ENCODE data around the gene NCR3LG1. TPM values are rescaled to one million over a fixed set of nuclear protein-coding genes. Genes with fewer than 3 reads are reported as not detected.

NCR3LG1 gene, protein sequence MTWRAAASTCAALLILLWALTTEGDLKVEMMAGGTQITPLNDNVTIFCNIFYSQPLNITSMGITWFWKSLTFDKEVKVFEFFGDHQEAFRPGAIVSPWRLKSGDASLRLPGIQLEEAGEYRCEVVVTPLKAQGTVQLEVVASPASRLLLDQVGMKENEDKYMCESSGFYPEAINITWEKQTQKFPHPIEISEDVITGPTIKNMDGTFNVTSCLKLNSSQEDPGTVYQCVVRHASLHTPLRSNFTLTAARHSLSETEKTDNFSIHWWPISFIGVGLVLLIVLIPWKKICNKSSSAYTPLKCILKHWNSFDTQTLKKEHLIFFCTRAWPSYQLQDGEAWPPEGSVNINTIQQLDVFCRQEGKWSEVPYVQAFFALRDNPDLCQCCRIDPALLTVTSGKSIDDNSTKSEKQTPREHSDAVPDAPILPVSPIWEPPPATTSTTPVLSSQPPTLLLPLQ
- total RNA-seq, result under 1 TPM; 0.69 to 0.82 TPM

DNA sequence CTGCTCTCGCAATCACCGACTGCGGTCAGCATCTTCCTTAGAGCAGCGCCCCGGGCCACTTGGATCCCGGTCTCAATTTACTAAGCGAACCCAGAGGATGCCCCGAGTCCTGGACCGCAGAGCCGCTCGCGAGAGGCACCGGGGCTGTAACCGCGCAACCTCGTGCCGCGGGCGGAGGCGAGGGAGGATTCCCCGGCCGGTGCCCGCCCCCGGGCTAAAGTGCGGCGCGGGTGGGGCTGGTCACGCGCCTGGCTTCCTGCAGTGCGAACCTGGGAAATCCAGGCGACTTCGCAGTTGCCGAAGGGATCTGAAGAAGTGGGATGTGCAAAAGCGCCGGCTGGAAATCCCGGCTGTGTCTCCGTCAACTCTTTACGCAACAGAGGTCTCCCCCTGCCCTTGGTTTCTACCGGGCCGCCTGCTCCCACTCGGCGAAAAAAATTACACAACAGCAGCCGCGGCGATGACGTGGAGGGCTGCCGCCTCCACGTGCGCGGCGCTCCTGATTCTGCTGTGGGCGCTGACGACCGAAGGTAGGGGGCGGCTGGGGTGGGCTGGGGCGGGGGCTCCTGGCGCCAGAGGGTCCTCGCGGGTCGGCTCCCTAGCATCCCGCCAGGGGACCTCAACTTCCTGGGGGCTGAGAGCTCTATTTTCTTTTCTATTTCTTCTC lies at the start of gene NCR3LG1:
NCR3LG1 (plus strand) TSS at position 291 of the 667 bp plus-strand sequence; CDS start at position 461, 170 bp downstream.
- H3K4me3 Mint-ChIP-seq, result peak within 1 kb of the TSS; percentile 79
- H3K27ac Mint-ChIP-seq, result peak within 1 kb of the TSS; percentile 25
- ChIA-PET CTCF (interaction anchor here (2.1 to 2.5 kb wide), 2 partner anchors 7 to 122 kb away, joined by 5 to 15 read pairs; no protein-coding TSS in a partner anchor), POLR2A (interaction anchor here (0.6 kb wide), 1 partner anchor 76 kb away, joined by 4 read pairs; no protein-coding TSS in a partner anchor)
- intact Hi-C loops (cut with micrococcal nuclease), result loop anchor here (1.0 to 10.0 kb wide), 5 partner anchors 53 to 663 kb away; partner anchors contain the start of genes C11orf58 and SERGEF
- DNase-seq, result peak; percentile 66
- H3K27me3 Mint-ChIP-seq, result peaks cover 16% of the 10 kb centered on the region
- peaks cover 33% of the 10 kb centered on the region for H3K4me1 Mint-ChIP-seq (ENCODE audit: low read depth)
- H3K9me3 Mint-ChIP-seq, result no peaks in the 10 kb centered on the region
- no peaks in the 10 kb centered on the region for H3K36me3 Mint-ChIP-seq

DNA sequence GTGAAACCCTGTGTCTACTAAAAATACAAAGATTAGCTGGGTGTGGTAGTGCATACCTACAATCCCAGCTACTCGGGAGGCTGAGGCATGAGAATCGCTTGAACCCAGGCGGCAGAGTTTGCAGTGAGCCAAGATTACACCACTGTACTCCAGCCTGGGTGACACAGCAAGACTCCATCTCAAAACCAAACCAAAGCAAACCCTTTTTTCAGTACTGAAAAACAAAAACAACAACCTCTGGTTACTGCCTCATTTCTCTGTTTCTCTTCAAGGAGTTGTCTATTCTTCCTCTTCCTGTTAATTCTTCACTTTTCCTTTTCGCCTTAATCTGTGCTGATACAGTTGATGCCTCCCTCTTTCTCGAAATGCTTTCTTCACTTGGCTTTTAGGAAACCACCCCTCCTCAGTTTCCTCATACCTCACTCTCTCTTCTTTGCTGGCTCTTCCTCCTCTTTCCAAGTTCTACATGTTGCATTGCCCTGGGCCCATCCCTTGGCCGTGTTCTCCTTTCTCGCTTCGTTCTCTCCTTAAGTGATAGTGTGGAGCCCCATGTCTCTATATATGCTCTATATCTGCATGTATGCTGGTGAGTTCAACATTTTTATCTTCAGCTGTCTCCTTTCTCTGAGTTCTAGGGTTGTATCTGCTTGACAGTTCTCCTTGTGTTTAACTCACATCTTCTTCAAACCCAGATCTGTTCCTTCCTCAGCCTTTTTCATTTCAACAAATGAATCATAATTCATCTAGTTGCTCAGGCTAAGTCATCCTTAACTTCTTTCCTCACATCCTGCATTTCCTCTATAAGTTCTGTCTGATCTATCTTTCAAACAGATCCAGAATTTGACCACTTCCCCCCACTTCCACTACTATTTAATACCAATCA lies 38.0 kb upstream of the NCR3LG1 start:
- H3K4me3 Mint-ChIP-seq, result no peak overlapping the region
- ChIA-PET CTCF (no interaction called here), POLR2A (no interaction called here)
- intact Hi-C loops (cut with micrococcal nuclease), result loop anchor here (2.0 kb wide), 1 partner anchor 17 kb away; no protein-coding TSS in a partner anchor
- no peaks in the 10 kb centered on the region for H3K27me3 Mint-ChIP-seq
- H3K4me1 Mint-ChIP-seq (ENCODE audit: low read depth), result no peaks in the 10 kb centered on the region
- H3K36me3 Mint-ChIP-seq, result peaks cover 19% of the 10 kb centered on the region
- H3K9me3 Mint-ChIP-seq, result no peaks in the 10 kb centered on the region
- no peak overlapping the region for H3K27ac Mint-ChIP-seq
- DNase-seq, result no peak

DNA sequence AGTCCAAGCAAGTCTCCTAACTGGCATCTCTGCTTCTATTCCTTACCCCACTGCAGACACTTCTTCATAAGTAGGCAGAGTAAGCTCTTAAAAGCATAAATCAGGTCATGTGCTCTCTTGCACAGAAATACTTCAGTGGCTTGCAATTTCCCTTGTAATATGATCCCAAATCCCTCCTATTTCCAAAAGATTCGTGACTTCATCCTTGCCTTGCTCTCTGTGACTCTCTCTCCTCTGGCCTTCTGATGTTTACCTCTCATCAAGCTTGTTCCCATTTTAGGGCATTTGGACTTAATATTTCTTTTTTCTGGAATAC lies 37.4 kb upstream of the NCR3LG1 start:
- POLR2A ChIA-PET, result no interaction called here
- H3K27me3 Mint-ChIP-seq, result no peaks in the 10 kb centered on the region
- CTCF ChIA-PET, result interaction anchor here (1.1 kb wide), 1 partner anchor 84 kb away, joined by 5 read pairs; no protein-coding TSS in a partner anchor
- DNase-seq, result no peak
- no peak overlapping the region for H3K27ac Mint-ChIP-seq
- intact Hi-C loops (cut with micrococcal nuclease), result loop anchor here (2.0 kb wide), 1 partner anchor 17 kb away; no protein-coding TSS in a partner anchor
- no peaks in the 10 kb centered on the region for H3K4me1 Mint-ChIP-seq (ENCODE audit: low read depth)
- H3K36me3 Mint-ChIP-seq, result peaks cover 19% of the 10 kb centered on the region
- no peaks in the 10 kb centered on the region for H3K9me3 Mint-ChIP-seq
- H3K4me3 Mint-ChIP-seq, result no peak overlapping the region

DNA sequence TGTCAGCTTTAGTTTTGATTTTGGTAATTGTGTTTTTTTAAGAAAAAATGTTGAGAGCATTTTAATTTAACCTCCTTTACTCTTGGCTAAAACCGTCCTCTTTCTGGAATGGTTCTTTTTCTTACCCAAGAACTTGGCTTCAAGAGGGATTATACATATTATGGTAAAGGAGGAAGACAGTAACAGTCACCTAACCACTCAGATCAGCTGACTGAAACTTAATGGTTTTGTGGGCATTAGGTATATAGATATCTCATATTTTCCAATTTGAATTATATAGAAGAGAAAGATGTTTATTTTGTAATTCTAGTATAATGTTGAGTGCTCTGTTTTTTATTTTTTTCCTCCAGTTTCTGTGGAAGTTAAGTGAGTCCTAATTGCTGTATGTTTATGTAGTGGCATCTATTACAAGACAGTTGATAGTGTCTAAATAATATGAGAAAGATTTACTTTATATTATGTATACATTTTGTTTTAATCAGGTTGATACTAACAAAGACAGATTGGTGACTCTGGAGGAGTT lies 36.6 kb upstream of the NCR3LG1 start:
- ChIA-PET POLR2A (no interaction called here), CTCF (interaction anchor here (1.1 kb wide), 1 partner anchor 85 kb away, joined by 5 read pairs; no protein-coding TSS in a partner anchor)
- Mint-ChIP-seq H3K9me3 (no peaks in the 10 kb centered on the region), H3K27me3 (no peaks in the 10 kb centered on the region), H3K4me3 (no peak overlapping the region), H3K36me3 (peaks cover 20% of the 10 kb centered on the region), H3K27ac (no peak overlapping the region), H3K4me1 (ENCODE audit: low read depth) (no peaks in the 10 kb centered on the region)
- DNase-seq, result no peak
- intact Hi-C loops (cut with micrococcal nuclease), result loop anchor here (2.0 kb wide), 1 partner anchor 18 kb away; no protein-coding TSS in a partner anchor

DNA sequence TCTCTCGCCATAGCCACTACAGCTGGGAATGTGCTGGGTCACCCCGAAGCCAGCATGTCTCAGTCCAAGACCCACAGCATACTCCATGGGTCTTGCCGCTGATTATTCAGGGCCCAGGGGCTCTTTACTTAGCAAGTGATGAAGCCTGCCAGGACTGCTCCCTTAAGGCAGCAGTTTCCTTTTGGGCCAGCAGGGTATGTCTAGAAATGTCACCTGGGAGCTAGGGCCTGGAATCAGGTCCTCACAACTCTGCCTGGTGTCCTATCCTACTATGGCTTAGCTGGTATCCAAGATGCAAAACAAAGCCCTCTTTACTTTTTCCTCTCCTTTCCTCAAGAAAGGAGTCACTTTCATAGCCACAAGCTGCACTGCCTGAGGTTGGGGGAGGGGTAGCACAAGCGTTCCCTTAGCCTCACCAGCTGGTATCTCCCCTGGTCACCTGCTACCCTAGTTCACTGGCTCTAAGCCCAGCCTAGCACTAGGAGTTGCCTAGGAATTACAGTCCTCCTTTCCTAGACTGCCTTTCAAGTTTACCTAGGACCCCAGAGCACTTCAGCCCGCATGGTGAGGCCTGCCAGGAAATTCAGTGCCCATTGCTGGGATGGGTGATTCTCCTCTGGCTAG lies 22.6 kb upstream of the NCR3LG1 start:
- H3K27me3 Mint-ChIP-seq, result no peaks in the 10 kb centered on the region
- H3K4me1 Mint-ChIP-seq (ENCODE audit: low read depth), result no peaks in the 10 kb centered on the region
- no peak overlapping the region for H3K27ac Mint-ChIP-seq
- H3K36me3 Mint-ChIP-seq, result peaks cover 18% of the 10 kb centered on the region
- POLR2A ChIA-PET, result no interaction called here
- intact Hi-C loops (cut with micrococcal nuclease), result no loop called here
- no peaks in the 10 kb centered on the region for H3K9me3 Mint-ChIP-seq
- no peak overlapping the region for H3K4me3 Mint-ChIP-seq
- CTCF ChIA-PET, result interaction anchor here (0.6 to 0.9 kb wide), 2 partner anchors 16 to 84 kb away, joined by 4 to 5 read pairs; no protein-coding TSS in a partner anchor
- no peak for DNase-seq

DNA sequence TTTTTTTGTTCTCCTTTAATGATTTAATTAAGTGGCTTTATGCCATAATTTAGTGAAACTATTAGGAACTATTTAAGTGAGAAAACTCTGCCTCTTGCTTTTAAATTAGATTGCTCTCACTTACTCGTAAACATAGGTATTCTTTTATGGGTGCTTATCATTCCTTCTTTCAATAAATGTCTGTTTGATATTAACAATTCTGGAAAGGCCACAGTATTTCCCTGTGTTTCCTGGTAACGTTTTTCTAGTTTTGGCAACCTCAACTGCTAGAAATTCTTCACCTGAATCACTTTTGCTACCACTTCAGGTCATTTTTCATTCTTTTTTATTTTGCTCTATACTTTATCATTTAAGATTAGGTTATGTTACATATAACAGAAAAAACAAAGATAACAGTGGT lies 19.9 kb upstream of the NCR3LG1 start:
- no peaks in the 10 kb centered on the region for H3K27me3 Mint-ChIP-seq
- no peaks in the 10 kb centered on the region for H3K9me3 Mint-ChIP-seq
- intact Hi-C loops (cut with micrococcal nuclease), result no loop called here
- peaks cover 7% of the 10 kb centered on the region for H3K36me3 Mint-ChIP-seq
- no peak overlapping the region for H3K4me3 Mint-ChIP-seq
- ChIA-PET POLR2A (no interaction called here), CTCF (interaction anchor here (0.8 kb wide), 1 partner anchor 22 kb away, joined by 3 read pairs; no protein-coding TSS in a partner anchor)
- no peak for DNase-seq
- H3K27ac Mint-ChIP-seq, result no peak overlapping the region
- H3K4me1 Mint-ChIP-seq (ENCODE audit: low read depth), result no peaks in the 10 kb centered on the region

DNA sequence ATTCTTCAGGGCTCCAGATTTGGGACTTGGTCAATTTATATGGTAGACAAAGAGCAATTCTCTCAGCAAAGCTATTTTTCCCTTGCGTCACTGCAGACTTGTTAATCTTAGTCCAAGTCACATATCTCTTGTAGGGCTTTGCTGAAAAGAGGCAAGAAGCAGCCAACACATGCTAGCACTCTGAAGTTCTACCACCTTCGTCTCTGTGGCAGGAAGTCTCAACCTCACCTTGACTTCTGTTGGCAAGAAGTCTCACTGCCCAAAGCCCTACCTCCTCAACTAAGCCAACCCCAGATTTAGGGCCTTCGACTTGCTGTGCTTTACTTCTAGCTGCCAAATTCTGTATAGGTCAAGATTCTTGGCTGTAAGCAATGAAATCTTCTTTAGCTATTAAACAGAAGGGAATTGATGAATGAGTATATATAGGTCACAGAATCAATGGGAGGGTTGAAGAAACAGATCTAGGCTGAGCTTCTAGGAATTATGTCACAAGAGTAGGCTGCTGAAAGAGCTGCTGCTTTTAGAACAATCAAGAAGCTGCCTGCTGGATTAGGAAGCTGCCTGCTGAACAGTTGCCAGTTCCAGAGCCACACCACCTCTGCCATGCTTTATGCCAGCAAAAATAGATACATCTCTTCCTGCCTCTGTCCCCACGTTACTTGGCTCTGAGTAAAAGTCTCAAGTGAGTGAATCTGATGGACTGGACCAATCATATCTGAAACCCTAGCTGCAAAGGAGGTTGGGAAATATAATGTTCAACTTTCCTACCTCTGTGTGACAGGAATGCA lies 17.6 kb upstream of the NCR3LG1 start:
- Mint-ChIP-seq H3K4me1 (ENCODE audit: low read depth) (no peaks in the 10 kb centered on the region), H3K4me3 (no peak overlapping the region), H3K9me3 (no peaks in the 10 kb centered on the region), H3K27me3 (no peaks in the 10 kb centered on the region), H3K27ac (no peak overlapping the region), H3K36me3 (peaks cover 6% of the 10 kb centered on the region)
- intact Hi-C loops (cut with micrococcal nuclease), result no loop called here
- ChIA-PET POLR2A (no interaction called here), CTCF (interaction anchor here (1.0 to 1.5 kb wide), 3 partner anchors 9 to 514 kb away, joined by 3 to 5 read pairs (median 4); no protein-coding TSS in a partner anchor)
- DNase-seq, result no peak

DNA sequence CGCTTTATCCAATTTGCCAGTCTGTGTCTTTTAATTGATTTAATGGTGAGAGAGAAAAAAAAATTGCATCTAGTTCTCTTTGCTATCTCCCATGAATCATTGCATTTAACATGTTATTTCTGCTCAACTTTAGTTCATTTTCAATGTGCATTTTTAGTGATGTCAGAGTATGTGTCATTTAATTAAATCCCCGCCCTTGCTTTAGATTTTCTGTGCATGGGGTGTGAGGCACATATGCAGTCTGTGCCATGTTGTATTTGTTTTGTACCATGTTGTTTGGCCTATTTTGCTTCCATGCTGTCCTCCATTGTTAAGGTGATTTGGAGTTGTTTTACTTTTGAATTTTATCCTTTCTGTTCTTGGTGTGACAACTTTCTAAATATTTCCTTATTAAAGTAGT lies 8.3 kb upstream of the NCR3LG1 start:
- Mint-ChIP-seq H3K27ac (no peak overlapping the region), H3K4me1 (ENCODE audit: low read depth) (peaks cover 8% of the 10 kb centered on the region), H3K36me3 (no peaks in the 10 kb centered on the region), H3K27me3 (no peaks in the 10 kb centered on the region), H3K9me3 (no peaks in the 10 kb centered on the region), H3K4me3 (no peak overlapping the region)
- ChIA-PET CTCF (no interaction called here), POLR2A (no interaction called here)
- no peak for DNase-seq
- intact Hi-C loops (cut with micrococcal nuclease), result no loop called here

DNA sequence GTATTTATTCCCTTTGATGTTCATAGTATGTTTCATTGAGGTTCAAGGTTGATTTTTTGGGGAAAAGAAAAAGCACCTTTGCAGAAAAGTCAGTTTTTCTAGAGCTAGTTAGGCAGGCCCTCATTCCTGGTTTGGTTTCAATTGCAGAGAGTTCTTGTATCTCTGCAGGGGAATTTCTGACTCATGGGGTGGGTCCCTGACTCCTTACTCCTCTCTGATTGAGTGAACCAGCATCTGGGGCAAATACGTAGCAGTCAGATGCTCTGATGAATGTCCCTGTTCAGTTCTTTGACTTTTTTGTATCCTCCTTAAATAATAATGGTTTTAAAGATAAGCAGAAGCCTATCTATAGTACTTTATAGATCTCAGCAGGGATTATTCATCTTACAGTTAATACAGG lies 7.7 kb upstream of the NCR3LG1 start:
- no peaks in the 10 kb centered on the region for H3K36me3 Mint-ChIP-seq
- intact Hi-C loops (cut with micrococcal nuclease), result loop anchor here (1.0 kb wide), 1 partner anchor 50 kb away; no protein-coding TSS in a partner anchor
- no peaks in the 10 kb centered on the region for H3K9me3 Mint-ChIP-seq
- no peak overlapping the region for H3K27ac Mint-ChIP-seq
- ChIA-PET POLR2A (no interaction called here), CTCF (interaction anchor here (2.3 kb wide), 1 partner anchor 9 kb away, joined by 5 read pairs; no protein-coding TSS in a partner anchor)
- H3K4me3 Mint-ChIP-seq, result no peak overlapping the region
- DNase-seq, result peak; percentile 59
- no peaks in the 10 kb centered on the region for H3K27me3 Mint-ChIP-seq
- H3K4me1 Mint-ChIP-seq (ENCODE audit: low read depth), result peaks cover 8% of the 10 kb centered on the region

DNA sequence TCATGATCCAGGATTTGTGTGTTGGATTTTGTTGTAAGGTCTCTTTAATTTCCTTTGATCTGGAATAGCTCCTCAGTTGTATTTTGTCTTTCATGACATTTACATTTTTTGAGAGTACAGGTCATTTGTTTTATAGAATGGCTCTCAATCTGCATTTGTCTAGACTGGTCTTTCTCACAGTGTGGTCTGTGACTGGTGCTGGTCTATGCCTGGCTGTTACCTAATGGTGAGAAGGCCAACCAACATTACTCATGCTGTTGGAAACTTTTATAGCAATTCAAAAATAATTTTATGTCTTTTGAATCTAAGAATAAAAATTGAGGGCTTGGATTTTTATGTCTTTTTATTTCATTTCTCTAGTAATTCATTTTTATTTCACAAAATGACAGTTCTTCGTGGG lies 3.9 kb upstream of the NCR3LG1 start:
- Mint-ChIP-seq H3K9me3 (no peaks in the 10 kb centered on the region), H3K4me3 (no peak overlapping the region), H3K27ac (no peak overlapping the region), H3K27me3 (peaks cover 9% of the 10 kb centered on the region), H3K4me1 (ENCODE audit: low read depth) (peaks cover 24% of the 10 kb centered on the region), H3K36me3 (no peaks in the 10 kb centered on the region)
- intact Hi-C loops (cut with micrococcal nuclease), result no loop called here
- POLR2A ChIA-PET, result no interaction called here
- CTCF ChIA-PET, result interaction anchor here (1.2 kb wide), 1 partner anchor 118 kb away, joined by 5 read pairs; no protein-coding TSS in a partner anchor
- DNase-seq, result no peak
